ENCODE data around the gene PPP1CA. TPM values are rescaled to one million over a fixed set of nuclear protein-coding genes. Genes with fewer than 3 reads are reported as not detected.
"Not testable (repeated sequence)": the region's sequence is repeated elsewhere in the genome, so short reads cannot be mapped to it uniquely, and the experiment has no call there.

PPP1CA gene
- total and polyA plus RNA-seq, 7 donors: 59.5 to 357 (median 87.0) TPM

DNA sequence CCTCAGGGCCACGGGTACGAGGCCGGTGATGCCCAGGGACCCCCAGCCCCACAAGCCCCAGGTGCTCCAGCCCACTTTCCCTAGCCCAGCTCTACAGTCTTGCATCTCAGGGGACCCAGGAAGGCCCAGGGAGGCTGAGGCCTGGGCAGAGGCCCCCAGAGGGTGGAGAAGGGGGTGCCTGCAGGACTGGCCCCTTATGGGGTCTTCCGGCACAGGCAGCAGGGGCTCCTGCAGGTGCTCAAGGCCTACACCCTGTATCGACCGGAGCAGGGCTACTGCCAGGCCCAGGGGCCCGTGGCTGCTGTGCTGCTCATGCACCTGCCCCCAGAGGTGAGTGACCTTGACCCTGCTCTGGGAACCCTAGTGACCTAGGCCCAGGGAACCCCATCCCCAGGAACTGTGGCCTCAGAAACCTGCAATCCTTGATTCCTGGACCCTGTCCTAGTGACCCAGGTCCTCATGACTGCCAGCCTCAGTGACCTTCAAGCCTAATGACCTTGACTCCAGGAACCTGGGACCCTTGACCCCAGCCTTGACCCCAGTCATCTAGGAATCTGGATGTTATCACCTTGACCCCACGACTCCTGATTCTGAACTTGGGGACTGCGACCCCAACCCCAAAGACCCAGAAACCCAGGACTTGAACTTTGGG lies 4.2 kb upstream of the PPP1CA start:
- peaks cover 21 to 73% (median 39%) of the 10 kb centered on the region in 3 donors for H3K27me3 ChIP-seq
- no peak overlapping the region for H3K4me3 ChIP-seq
- DNase-seq: no peak
- WGBS, 2 donors: 82 to 93% methylated on average over 9 of the region's 9 CpGs
- TF ChIP-seq POLR2A (IDR thresholded peaks at IDR 0.05): no peak
- TF ChIP-seq EP300 (IDR thresholded peaks at IDR 0.05): no peak
- TF ChIP-seq, protein P1, sequence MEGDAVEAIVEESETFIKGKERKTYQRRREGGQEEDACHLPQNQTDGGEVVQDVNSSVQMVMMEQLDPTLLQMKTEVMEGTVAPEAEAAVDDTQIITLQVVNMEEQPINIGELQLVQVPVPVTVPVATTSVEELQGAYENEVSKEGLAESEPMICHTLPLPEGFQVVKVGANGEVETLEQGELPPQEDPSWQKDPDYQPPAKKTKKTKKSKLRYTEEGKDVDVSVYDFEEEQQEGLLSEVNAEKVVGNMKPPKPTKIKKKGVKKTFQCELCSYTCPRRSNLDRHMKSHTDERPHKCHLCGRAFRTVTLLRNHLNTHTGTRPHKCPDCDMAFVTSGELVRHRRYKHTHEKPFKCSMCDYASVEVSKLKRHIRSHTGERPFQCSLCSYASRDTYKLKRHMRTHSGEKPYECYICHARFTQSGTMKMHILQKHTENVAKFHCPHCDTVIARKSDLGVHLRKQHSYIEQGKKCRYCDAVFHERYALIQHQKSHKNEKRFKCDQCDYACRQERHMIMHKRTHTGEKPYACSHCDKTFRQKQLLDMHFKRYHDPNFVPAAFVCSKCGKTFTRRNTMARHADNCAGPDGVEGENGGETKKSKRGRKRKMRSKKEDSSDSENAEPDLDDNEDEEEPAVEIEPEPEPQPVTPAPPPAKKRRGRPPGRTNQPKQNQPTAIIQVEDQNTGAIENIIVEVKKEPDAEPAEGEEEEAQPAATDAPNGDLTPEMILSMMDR (IDR thresholded peaks at IDR 0.05): no peak
- no peak for TF ChIP-seq POLR2AphosphoS5 (IDR thresholded peaks at IDR 0.05)
- H3K4me1 ChIP-seq: peaks cover 0 to 19% (median 8%) of the 10 kb centered on the region in 4 donors
- no peaks in the 10 kb centered on the region for H3K36me3 ChIP-seq
- no peaks in the 10 kb centered on the region for H3K9me3 ChIP-seq
- H3K27ac ChIP-seq: no peak overlapping the region
- intact Hi-C loops (cut with DNase I): no loop called here

DNA sequence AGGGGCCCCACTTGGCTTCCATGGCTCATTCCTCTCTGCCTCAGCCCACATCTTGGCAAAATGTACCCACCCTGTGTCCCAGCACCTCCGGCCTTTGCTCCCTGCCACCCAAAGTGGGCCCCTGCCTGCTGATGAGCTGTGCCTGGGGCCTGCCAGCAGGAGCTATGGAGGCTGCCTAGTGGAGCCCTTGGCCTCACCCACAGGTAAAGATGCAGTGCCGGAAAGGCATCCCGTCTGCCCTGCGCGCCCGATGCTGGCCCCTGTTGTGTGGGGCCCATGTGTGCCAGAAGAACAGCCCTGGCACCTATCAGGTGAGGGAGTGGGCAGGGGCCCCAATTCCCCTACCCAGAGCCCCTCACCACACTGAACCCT lies 3.5 kb upstream of the PPP1CA start:
- Histone ChIP-seq H3K27ac (no peak overlapping the region), H3K9me3 (no peaks in the 10 kb centered on the region), H3K4me3 (no peak overlapping the region), H3K36me3 (no peaks in the 10 kb centered on the region), H3K4me1 (peaks cover 0 to 25% (median 15%) of the 10 kb centered on the region in 4 donors), H3K27me3 (peaks cover 18 to 67% (median 33%) of the 10 kb centered on the region in 3 donors)
- DNase-seq: no peak
- WGBS, 2 donors: 74 to 93% methylated on average over 6 of the region's 6 CpGs
- intact Hi-C loops (cut with DNase I): no loop called here
- TF ChIP-seq, protein P1 (IDR thresholded peaks at IDR 0.05): no peak
- TF ChIP-seq EP300 (IDR thresholded peaks at IDR 0.05): no peak
- TF ChIP-seq POLR2A (IDR thresholded peaks at IDR 0.05): no peak
- no peak for TF ChIP-seq POLR2AphosphoS5 (IDR thresholded peaks at IDR 0.05)

DNA sequence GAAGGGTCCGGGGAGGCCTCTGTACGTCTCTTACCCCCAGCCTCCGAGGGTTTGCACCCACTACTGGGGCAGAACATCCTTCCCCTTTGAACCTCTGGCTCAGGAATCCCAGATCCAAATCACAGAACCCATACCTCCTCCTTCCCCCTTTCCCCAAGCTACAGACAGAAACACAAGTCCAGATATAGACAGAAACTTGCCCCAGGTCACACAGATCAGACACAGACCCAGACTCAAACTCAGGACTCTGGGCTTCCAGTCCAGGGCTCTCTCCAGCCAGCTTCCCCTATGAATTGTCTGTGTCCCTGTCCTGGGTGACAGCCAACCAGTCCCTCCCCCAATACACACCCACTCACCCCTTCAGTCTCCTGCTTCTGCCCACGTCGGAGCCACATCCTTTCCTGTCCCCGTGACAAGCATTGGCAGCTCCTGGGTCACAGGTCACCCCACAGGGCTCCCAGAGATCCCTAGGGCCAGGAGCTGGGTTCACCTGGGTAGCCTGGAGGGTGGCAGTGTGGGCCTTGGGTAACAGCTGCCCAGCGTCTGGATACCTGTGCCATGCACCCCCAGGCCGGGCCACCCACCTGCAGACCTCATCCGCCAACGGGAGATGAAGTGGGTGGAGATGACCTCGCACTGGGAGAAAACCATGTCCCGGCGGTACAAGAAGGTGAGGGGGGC lies 3.0 kb upstream of the PPP1CA start:
- intact Hi-C loops (cut with DNase I): loop anchor here (5.0 kb wide), 1 partner anchor 78 kb away; the partner anchor contains the start of gene AIP
- DNase-seq: no peak
- Histone ChIP-seq H3K4me1 (peaks cover 0 to 30% (median 20%) of the 10 kb centered on the region in 4 donors), H3K27ac (no peak overlapping the region), H3K9me3 (no peaks in the 10 kb centered on the region), H3K36me3 (peaks cover 0 to 2% (median under 1%) of the 10 kb centered on the region in 4 donors), H3K27me3 (peaks cover 13 to 62% (median 30%) of the 10 kb centered on the region in 3 donors), H3K4me3 (peak overlapping the region in 1 of 4 donors; percentile 23)
- TF ChIP-seq POLR2A (IDR thresholded peaks at IDR 0.05): no peak
- TF ChIP-seq EP300 (IDR thresholded peaks at IDR 0.05): no peak
- TF ChIP-seq, protein P1 (IDR thresholded peaks at IDR 0.05): no peak
- no peak for TF ChIP-seq POLR2AphosphoS5 (IDR thresholded peaks at IDR 0.05)
- 54 to 74% methylated on average over 13 of the region's 13 CpGs for WGBS, 2 donors

DNA sequence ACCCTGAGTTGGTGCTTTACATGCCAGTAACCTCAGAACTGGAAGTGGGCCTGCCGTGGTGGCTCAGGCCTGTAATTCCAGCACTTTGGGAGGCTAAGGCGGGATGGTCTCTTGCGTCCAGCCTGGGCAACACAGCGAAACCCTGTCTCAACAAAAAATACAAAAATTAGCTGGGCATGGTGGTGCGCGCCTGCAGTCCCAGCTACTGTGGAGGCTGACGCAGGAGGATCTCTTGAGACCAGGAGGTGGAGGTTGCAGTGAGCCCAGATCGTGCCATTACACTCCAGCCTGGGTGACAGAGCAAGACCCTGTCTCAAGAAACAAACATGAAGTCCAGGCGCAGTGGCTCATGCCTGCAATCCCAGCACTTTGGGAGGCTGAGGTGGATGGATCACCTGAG lies 1.4 kb upstream of the PPP1CA start:
- H3K27ac ChIP-seq, DNase-seq, H3K9me3 ChIP-seq, H3K4me3 ChIP-seq: not testable (repeated sequence)
- intact Hi-C loops (cut with DNase I): loop anchor here (2.0 to 5.0 kb wide), 2 partner anchors 18 to 79 kb away; partner anchors contain the start of gene AIP
- WGBS, 2 donors: 91 to 97% methylated on average over 9 of the region's 9 CpGs
- Histone ChIP-seq H3K27me3 (peaks cover 0 to 46% (median 14%) of the 10 kb centered on the region in 3 donors), H3K36me3 (peaks cover 14 to 17% (median 16%) of the 10 kb centered on the region in 4 donors), H3K4me1 (peaks cover 0 to 41% (median 30%) of the 10 kb centered on the region in 4 donors)

DNA sequence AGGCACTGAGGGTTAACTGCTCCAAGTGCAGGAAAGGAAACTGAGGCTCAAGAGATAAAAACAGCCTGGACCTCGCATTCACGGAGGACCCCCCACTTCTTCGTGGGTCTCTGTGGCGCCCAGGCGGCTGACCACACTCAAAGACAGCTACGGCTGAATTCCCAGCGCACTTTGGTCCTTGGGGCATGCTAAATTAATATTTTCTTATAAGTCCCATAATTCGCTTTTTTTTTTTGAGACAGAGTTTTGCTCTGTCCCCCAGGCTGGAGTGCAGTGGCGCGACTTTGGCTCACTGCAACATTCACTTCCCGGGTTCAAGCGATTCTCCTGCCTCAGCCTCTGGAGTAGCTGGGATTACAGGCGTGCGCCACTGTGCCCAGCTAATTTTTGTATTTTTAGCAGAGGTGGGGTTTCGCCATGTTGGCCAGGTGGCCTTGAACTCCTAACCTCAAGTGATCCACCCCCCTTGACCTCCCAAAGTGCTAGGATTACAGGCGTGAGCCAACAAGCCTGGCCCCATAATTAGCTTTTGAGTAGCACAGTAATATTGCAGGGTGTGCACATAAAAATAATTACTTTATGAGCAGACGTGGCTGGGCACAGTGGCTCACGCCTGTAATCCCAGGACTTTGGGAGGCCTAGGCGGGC lies 658 bp upstream of the PPP1CA start:
- H3K36me3 ChIP-seq: peaks cover 21 to 25% (median 24%) of the 10 kb centered on the region in 4 donors
- 18 to 45% methylated on average over 19 of the region's 19 CpGs for WGBS, 2 donors
- H3K4me3 ChIP-seq: peak overlapping the region in 3 of 4 donors; percentile 74 to 84 (median 78)
- not testable (repeated sequence) for H3K9me3 ChIP-seq, DNase-seq
- peaks cover 0 to 41% (median 33%) of the 10 kb centered on the region in 4 donors for H3K4me1 ChIP-seq
- intact Hi-C loops (cut with DNase I): loop anchor here (1.0 to 5.0 kb wide), 3 partner anchors 18 to 103 kb away; partner anchors contain the start of genes AIP and PITPNM1
- peaks cover 0 to 38% (median 13%) of the 10 kb centered on the region in 3 donors for H3K27me3 ChIP-seq
- H3K27ac ChIP-seq: peak overlapping the region; percentile 92 to 93 (median 92)

All from sigmoid colon (tissue), 7 donors.